Pancreas (tissue), 10 donors: ENCODE results near the gene TBC1D5. TPM values are rescaled to one million over a fixed set of nuclear protein-coding genes. Genes with fewer than 3 reads are reported as not detected.

ENCODE experiments used
- ATAC-seq, 4 donors: fragments of 200-7000 bp; cut with Tn5 transposase; one replicate each; pipeline versions ENCODE4 v1.8.0 to v1.9.1; 2020; ENCODE audit warnings: mild to moderate bottlenecking in 4 of 4, moderate library complexity in 4 of 4
- DNase-seq, 6 donors: peaks; one replicate each; pipeline ENCODE4 v3.0.0-alpha.2; 2020
- FAIRE-seq: peaks from 2 replicates; lab custom pipeline; 2012; peaks lifted over from hg19 to GRCh38; lab: Jason Lieb, UNC
- H3K27ac ChIP-seq, 4 donors: fragments of 200-600 bp; sonication (generic); 1 replicate in 3 of 4; 2 replicates in 1 of 4; pipeline versions ENCODE4 v1.5.0 to v1.8.0; 2020
- H3K27me3 ChIP-seq, 4 donors: fragments of 200-600 bp; one replicate each; pipeline ENCODE4 v1.8.0; 2021
- H3K36me3 ChIP-seq, 3 donors: fragments of 200-600 bp; sonication (generic) in 1 of 3; one replicate each; pipeline versions ENCODE4 v1.5.0 to v1.8.0; 2020 to 2021
- H3K4me1 ChIP-seq, 3 donors: fragments of 200-600 bp; one replicate each; pipeline ENCODE4 v1.8.0; 2021
- H3K4me3 ChIP-seq, 4 donors: fragments of 200-600 bp; sonication (generic) in 2 of 4; one replicate each; pipeline versions ENCODE4 v1.5.0 to v1.8.0; 2020 to 2021
- H3K9me3 ChIP-seq, 4 donors: fragments of 200-600 bp; one replicate each; pipeline ENCODE4 v1.8.0; 2021
- CTCF ChIP-seq, 4 donors: fragments of 200-600 bp; sonication (generic) in 3 of 4; IDR thresholded peaks; one replicate each; pipeline versions ENCODE4 v1.5.0 to v1.8.0; 2021; ENCODE audit warnings: antibody characterized with exemption in 4 of 4
- WGBS, 2 donors: extraction: QIAGEN DNeasy Blood & Tissue Kit; methylation state at CpG; one replicate each; pipeline ENCODE4 v1.1.7; 2013; 5-methylcytosine and 5-hydroxymethylcytosine counted together
- intact Hi-C, 3 donors: fragments of 100-400 bp; cut with DNase I; formaldehyde crosslinking; loops; one replicate each; pipeline versions ENCODE4 v1.11.1 to v1.14.2; 2022
- polyA plus RNA-seq, 2 donors: library from polyadenylated mRNA; stranded (reverse); fragments of 200-250 nt; gene quantifications; one replicate each; pipeline ENCODE4 v1.2.3, GENCODE V29; 2013
- total RNA-seq, 6 donors: library from RNA; stranded (reverse); fragmentation: NEBNext Ultra II Directional in 4 of 6; extraction: Animal tissue kit (Norgen Biotek cat#: 25700) in 4 of 6; gene quantifications; one replicate each; pipeline versions ENCODE4 v1.2.1 to v1.2.4, GENCODE V29; 2021 to 2023
- donor health status: healthy with polysubstance abuse.
- donor health status: DM: no; HTN: no; CAD: no; lungs with moderate emphysema.
- donor health status: DM: no; HTN: no; CAD: no.
- donor health status: control.
- donor health status: control.
- donor health status: Bipolar disorder and iron deficiency.
- donor health status: DM: yes; HTN: yes; CAD: no.
- donor health status: DM: no; HTN: no; CAD: no.
- donor health status: DM: no; HTN: no; CAD: no.
- donor health status: DM: yes; HTN: yes; CAD: no.

The TBC1D5 gene
- total and polyA plus RNA-seq, 8 donors = 6.5 to 39.2 (median 19.9) TPM

- no peak for TF ChIP-seq CTCF (IDR thresholded peaks at IDR 0.05)
- ATAC-seq = no peak
- Histone ChIP-seq H3K4me1 (peaks cover 0 to 26% (median 12%) of the 10 kb centered on the region in 3 donors), H3K4me3 (no peak overlapping the region), H3K36me3 (no peaks in the 10 kb centered on the region), H3K9me3 (no peaks in the 10 kb centered on the region), H3K27me3 (no peaks in the 10 kb centered on the region), H3K27ac (peak overlapping the region in 3 of 4 donors; percentile 95 to 99 (median 98))
- intact Hi-C loops = no loop called here
- no peak for DNase-seq
- FAIRE-seq = no peak
- WGBS, 2 donors = 4 to 14% methylated on average over 1 of the region's 1 CpG
Measured at GRCh38 chr3:17743658-17743995, 1.2 kb upstream of the TBC1D5 start.

GRCh38 chr3:17742880-17743657, 638 bp upstream of the TBC1D5 start:
- Histone ChIP-seq H3K9me3 (no peaks in the 10 kb centered on the region), H3K36me3 (no peaks in the 10 kb centered on the region), H3K4me1 (peaks cover 0 to 26% (median 14%) of the 10 kb centered on the region in 3 donors), H3K27me3 (no peaks in the 10 kb centered on the region), H3K4me3 (peak overlapping the region; percentile 45 to 76 (median 72)), H3K27ac (peak overlapping the region; percentile 95 to 99 (median 97))
- ATAC-seq = peak in 3 of 4 donors; percentile 4 to 8 (median 6)
- intact Hi-C loops = no loop called here
- no peak for DNase-seq
- no peak for TF ChIP-seq CTCF (IDR thresholded peaks at IDR 0.05)
- WGBS, 2 donors = 0 to 1% methylated on average over 8 to 12 of the region's 12 CpGs
- FAIRE-seq = no peak

- no peak for ATAC-seq
- Histone ChIP-seq H3K27me3 (no peaks in the 10 kb centered on the region), H3K27ac (peak overlapping the region; percentile 95 to 99 (median 97)), H3K9me3 (no peaks in the 10 kb centered on the region), H3K36me3 (no peaks in the 10 kb centered on the region), H3K4me3 (peak overlapping the region; percentile 45 to 76 (median 72)), H3K4me1 (peaks cover 0 to 32% (median 22%) of the 10 kb centered on the region in 3 donors)
- no peak for DNase-seq
- intact Hi-C loops = no loop called here
- no peak for FAIRE-seq
- 0% methylated on average over 17 of the region's 17 CpGs for WGBS, 2 donors
- no peak for TF ChIP-seq CTCF (IDR thresholded peaks at IDR 0.05)
Measured at GRCh38 chr3:17741621-17742101, 770 bp downstream of the TBC1D5 start.

- ATAC-seq (peak in 2 of 4 donors; percentile 5 to 24), DNase-seq (no peak), FAIRE-seq (no peak)
- TF ChIP-seq CTCF (IDR thresholded peaks at IDR 0.05) = no peak
- peaks cover 0 to 32% (median 22%) of the 10 kb centered on the region in 3 donors for H3K4me1 ChIP-seq
- peak overlapping the region in 2 of 4 donors; percentile 70 to 74 for H3K4me3 ChIP-seq
- no peaks in the 10 kb centered on the region for H3K36me3 ChIP-seq
- 9 to 12% methylated on average over 3 of the region's 3 CpGs for WGBS, 2 donors
- intact Hi-C loops = no loop called here
- no peaks in the 10 kb centered on the region for H3K9me3 ChIP-seq
- peak overlapping the region; percentile 95 to 99 (median 97) for H3K27ac ChIP-seq
- no peaks in the 10 kb centered on the region for H3K27me3 ChIP-seq
Measured at GRCh38 chr3:17740721-17741141, 1.7 kb downstream of the TBC1D5 start.

GRCh38 chr3:17738921-17739320, 3.5 kb downstream of the TBC1D5 start:
- 87 to 91% methylated on average over 2 of the region's 2 CpGs for WGBS, 2 donors
- no peaks in the 10 kb centered on the region for H3K27me3 ChIP-seq
- H3K4me3 ChIP-seq = no peak overlapping the region
- DNase-seq = no peak
- intact Hi-C loops = no loop called here
- peaks cover 0 to 34% (median 22%) of the 10 kb centered on the region in 3 donors for H3K4me1 ChIP-seq
- peak overlapping the region in 1 of 4 donors; percentile 98 for H3K27ac ChIP-seq
- TF ChIP-seq CTCF (IDR thresholded peaks at IDR 0.05) = no peak
- no peaks in the 10 kb centered on the region for H3K36me3 ChIP-seq
- FAIRE-seq = no peak
- ATAC-seq = no peak
- H3K9me3 ChIP-seq = no peaks in the 10 kb centered on the region
